Measurements from ENCODE around the gene RFC3.
"Not testable (repeated sequence)": the region's sequence is repeated elsewhere in the genome, so short reads cannot be mapped to it uniquely, and the experiment has no call there.

The RFC3 gene, protein sequence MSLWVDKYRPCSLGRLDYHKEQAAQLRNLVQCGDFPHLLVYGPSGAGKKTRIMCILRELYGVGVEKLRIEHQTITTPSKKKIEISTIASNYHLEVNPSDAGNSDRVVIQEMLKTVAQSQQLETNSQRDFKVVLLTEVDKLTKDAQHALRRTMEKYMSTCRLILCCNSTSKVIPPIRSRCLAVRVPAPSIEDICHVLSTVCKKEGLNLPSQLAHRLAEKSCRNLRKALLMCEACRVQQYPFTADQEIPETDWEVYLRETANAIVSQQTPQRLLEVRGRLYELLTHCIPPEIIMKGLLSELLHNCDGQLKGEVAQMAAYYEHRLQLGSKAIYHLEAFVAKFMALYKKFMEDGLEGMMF

DNA sequence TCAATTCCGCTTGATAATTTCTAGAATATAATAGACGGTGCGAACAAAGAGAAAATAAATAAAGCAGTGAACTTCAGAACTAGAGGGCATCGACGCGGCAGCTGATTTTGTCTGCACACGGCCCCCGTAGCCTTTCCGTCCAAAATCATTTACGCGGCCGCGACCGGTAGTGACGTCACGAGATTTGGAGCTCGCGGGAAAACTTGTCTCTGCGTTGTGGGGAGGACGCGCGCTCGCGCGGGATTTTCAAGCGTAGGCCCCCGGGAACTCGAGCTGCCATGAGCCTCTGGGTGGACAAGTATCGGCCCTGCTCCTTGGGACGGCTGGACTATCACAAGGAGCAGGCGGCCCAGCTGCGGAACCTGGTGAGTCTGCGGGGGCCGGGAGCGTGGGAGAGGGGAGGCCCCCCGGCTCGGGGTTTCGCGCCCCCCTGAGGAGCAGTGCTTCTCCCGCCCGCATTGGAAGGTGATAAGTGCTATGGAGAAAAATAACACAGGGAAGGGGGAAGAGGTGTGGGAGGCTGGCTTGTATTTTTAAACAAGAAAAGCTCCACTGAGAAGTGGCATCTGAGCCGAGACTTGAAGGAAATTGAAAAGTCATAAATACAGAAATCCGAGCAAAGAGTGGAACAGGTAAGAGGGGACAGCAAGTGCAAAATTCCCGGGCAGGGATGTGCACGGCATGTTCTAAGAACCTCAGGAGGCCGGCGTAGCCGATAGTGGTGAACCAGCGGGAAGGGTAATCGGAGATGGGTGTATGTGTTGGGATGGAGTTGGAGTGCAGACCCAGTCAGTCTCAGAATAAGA lies at the start of gene RFC3:
Gene RFC3, plus strand, starts transcription at position 249 of the 806 bp plus-strand sequence. Its CDS starts 30 bp downstream, at position 279.
- H3K27ac ChIP-seq (ENCODE audit: low read length), result peak within 1 kb of the TSS; percentile 32
- no peaks in the 10 kb centered on the region for H3K4me1 ChIP-seq (ENCODE audit: control insufficient read depth, insufficient read depth, low read length)
- peak within 1 kb of the TSS; percentile 81 to 92 for H3K4me3 ChIP-seq (ENCODE audit: low read length in 2 of 2)
- no peaks in the 10 kb centered on the region for H3K9me3 ChIP-seq (ENCODE audit: control insufficient read depth in 2 of 2, low read length in 2 of 2)
- H3K27me3 ChIP-seq (ENCODE audit: control insufficient read depth in 1 of 2, insufficient read depth in 2 of 2, low read length in 2 of 2), result no peaks in the 10 kb centered on the region
- H3K36me3 ChIP-seq (ENCODE audit: control insufficient read depth in 2 of 2, insufficient read depth in 2 of 2, low read length in 2 of 2), result no peaks in the 10 kb centered on the region
- peak within 1 kb of the TSS; percentile 72 to 88 for H3K9ac ChIP-seq (ENCODE audit: low read length in 2 of 2)

DNA sequence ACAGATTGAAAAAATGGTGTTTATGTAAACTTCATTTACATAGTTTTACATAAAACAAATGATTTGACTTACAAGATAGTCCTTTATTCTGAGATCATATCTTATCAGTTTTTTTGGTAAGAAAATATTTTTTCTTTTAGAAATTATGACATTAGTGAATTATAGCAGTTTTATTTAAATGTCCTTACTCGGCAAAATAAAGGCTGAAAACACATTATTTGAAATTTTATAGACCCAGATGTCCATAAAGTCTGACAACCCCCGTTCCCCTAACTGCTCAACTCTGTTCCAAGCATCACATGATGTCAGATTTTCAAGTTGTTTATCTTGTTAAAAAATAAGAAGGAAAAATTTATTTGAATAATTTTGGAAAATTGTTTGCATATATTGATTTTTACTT lies 46.7 kb upstream of the RFC3 start:
- Histone ChIP-seq H3K27me3 (ENCODE audit: control insufficient read depth in 1 of 2, insufficient read depth in 2 of 2, low read length in 2 of 2) (no peaks in the 10 kb centered on the region), H3K9ac (ENCODE audit: low read length in 2 of 2) (no peak overlapping the region), H3K27ac (ENCODE audit: low read length) (no peak overlapping the region), H3K9me3 (ENCODE audit: control insufficient read depth in 2 of 2, low read length in 2 of 2) (peaks cover 0 to 2% of the 10 kb centered on the region in 2 donors), H3K4me3 (ENCODE audit: low read length in 2 of 2) (no peak overlapping the region), H3K4me1 (ENCODE audit: control insufficient read depth, insufficient read depth, low read length) (no peaks in the 10 kb centered on the region), H3K36me3 (ENCODE audit: control insufficient read depth in 2 of 2, insufficient read depth in 2 of 2, low read length in 2 of 2) (no peaks in the 10 kb centered on the region)

DNA sequence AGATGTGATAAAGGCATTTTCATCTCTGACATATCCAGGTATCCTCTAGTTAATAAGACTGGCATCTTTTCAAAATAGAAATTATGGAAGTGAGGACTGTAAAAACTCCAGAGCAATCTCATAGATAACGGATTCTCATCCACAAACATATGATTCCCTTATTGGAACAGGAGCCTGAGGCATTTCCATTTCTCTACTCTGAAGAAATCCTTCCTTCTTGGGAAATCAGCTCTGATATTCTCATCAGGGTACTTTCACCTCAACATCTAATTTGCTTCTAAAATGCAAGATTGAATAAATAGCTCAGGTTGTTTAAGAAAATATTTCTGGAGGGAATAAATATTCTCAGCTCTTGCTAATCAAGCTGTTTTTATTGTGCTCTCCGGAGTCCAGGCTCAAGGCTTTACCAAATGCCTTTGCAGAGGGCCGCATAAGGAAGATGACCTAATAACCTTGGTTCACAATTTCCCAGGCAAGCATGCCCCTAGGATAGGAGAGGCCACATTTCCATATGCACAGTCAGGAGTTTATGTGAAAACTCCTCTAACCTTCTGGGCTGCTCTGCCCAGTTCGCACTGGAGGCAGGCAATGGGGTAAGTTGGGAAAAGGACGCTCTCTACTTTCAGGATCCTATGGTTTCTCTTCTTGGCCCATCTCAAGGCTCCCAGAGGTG lies 44.0 kb upstream of the RFC3 start:
- Histone ChIP-seq H3K36me3 (ENCODE audit: control insufficient read depth in 2 of 2, insufficient read depth in 2 of 2, low read length in 2 of 2) (no peaks in the 10 kb centered on the region), H3K4me3 (ENCODE audit: low read length in 2 of 2) (no peak overlapping the region), H3K9me3 (ENCODE audit: control insufficient read depth in 2 of 2, low read length in 2 of 2) (no peaks in the 10 kb centered on the region), H3K9ac (ENCODE audit: low read length in 2 of 2) (no peak overlapping the region), H3K27ac (ENCODE audit: low read length) (no peak overlapping the region), H3K4me1 (ENCODE audit: control insufficient read depth, insufficient read depth, low read length) (no peaks in the 10 kb centered on the region), H3K27me3 (ENCODE audit: control insufficient read depth in 1 of 2, insufficient read depth in 2 of 2, low read length in 2 of 2) (no peaks in the 10 kb centered on the region)

DNA sequence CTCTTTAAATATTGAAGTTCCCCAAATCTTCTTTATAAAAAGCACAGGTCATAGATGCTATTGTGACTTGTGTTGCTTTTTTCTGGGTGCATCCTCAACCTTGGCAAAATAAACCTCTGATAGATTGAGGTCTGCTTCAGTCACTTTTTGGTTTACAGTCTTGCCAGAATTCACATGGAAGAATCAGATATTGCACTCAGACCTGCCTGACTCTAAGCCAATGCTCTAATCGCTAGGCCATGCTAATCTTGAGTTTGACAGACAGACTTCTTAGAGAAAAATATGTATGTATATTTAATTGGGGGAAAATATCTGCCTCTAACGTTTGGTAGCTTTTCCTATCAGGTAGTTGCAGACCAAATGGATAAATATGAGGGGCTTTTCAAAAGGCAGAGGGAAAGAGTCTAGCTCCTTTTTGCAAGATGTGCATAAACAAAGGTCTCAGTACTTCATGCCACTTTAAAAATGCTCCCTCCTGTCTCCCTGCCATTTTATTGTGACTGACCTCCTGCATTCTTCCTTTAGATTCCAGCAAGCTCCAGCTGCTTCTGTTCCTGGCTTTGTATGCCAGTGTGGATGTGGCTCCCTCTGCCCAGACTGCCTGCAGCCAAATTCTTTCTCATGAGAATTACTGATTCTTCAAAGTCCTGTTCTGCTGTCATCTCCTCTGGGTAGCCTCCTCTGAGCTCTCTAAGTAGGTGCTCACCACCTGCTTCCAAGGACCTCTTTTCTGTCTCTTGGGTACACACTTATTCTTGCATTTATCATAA lies 42.4 kb upstream of the RFC3 start:
- Histone ChIP-seq H3K9me3 (ENCODE audit: control insufficient read depth in 2 of 2, low read length in 2 of 2) (peaks cover 0 to under 1% of the 10 kb centered on the region in 2 donors), H3K27ac (ENCODE audit: low read length) (no peak overlapping the region), H3K27me3 (ENCODE audit: control insufficient read depth in 1 of 2, insufficient read depth in 2 of 2, low read length in 2 of 2) (no peaks in the 10 kb centered on the region), H3K36me3 (ENCODE audit: control insufficient read depth in 2 of 2, insufficient read depth in 2 of 2, low read length in 2 of 2) (no peaks in the 10 kb centered on the region), H3K4me1 (ENCODE audit: control insufficient read depth, insufficient read depth, low read length) (no peaks in the 10 kb centered on the region), H3K4me3 (ENCODE audit: low read length in 2 of 2) (no peak overlapping the region), H3K9ac (ENCODE audit: low read length in 2 of 2) (no peak overlapping the region)

DNA sequence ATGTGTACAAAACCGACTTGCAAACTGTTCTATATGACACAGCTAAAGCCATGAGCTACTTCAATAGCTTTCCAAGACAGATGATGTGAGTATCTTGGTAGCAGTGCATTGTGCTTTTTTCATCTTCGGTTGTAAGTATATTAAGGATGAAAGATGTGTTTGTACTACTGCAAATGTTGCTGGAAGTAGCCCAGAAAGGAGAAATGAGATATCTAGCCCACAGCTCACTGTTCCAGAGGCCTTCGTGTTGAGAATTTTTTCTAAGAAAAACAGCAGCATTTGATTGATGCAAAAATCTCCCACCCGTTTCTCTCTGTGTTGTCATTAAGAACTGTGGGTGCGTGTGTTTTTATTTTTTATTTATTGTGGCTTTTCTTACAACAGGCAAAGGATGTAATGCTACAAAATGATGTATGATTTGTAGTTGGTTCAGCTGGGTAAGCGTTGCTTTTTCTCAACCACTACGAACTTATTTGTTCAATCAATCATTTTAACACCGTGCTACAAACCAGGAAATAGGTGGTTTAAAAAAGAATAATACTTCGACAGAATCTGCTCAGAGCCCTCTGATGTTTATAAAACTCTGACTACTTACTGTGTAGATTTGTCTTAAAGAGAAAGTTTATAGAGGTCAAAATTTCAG lies 41.6 kb upstream of the RFC3 start:
- Histone ChIP-seq H3K36me3 (ENCODE audit: control insufficient read depth in 2 of 2, insufficient read depth in 2 of 2, low read length in 2 of 2) (no peaks in the 10 kb centered on the region), H3K27me3 (ENCODE audit: control insufficient read depth in 1 of 2, insufficient read depth in 2 of 2, low read length in 2 of 2) (no peaks in the 10 kb centered on the region), H3K27ac (ENCODE audit: low read length) (no peak overlapping the region), H3K4me3 (ENCODE audit: low read length in 2 of 2) (no peak overlapping the region), H3K4me1 (ENCODE audit: control insufficient read depth, insufficient read depth, low read length) (no peaks in the 10 kb centered on the region), H3K9ac (ENCODE audit: low read length in 2 of 2) (no peak overlapping the region), H3K9me3 (ENCODE audit: control insufficient read depth in 2 of 2, low read length in 2 of 2) (peaks cover 0 to 3% of the 10 kb centered on the region in 2 donors)

DNA sequence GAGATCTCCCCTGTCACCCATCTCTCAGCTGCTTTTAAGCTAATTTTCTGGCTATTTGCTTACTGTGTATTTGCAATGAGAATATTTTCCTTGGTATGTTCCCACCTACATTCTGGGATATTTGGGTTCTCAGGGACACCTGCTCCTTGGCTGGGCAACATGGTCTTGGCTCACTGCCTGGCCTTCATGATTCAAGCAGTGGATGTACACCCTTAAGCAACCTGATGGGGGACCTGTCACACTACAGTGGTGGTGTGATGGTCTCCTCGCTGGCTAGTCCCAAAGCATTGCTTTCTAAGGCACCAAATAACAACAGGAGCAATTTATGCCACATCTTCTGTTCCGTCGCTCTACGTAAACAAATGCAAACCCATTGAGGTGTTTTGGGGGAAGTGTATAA lies 35.3 kb upstream of the RFC3 start:
- H3K9ac ChIP-seq (ENCODE audit: low read length in 2 of 2), result no peak overlapping the region
- H3K9me3 ChIP-seq (ENCODE audit: control insufficient read depth in 2 of 2, low read length in 2 of 2), result peaks cover 0 to 3% of the 10 kb centered on the region in 2 donors
- H3K27me3 ChIP-seq (ENCODE audit: control insufficient read depth in 1 of 2, insufficient read depth in 2 of 2, low read length in 2 of 2), result no peaks in the 10 kb centered on the region
- H3K27ac ChIP-seq (ENCODE audit: low read length), result no peak overlapping the region
- no peak overlapping the region for H3K4me3 ChIP-seq (ENCODE audit: low read length in 2 of 2)
- no peaks in the 10 kb centered on the region for H3K4me1 ChIP-seq (ENCODE audit: control insufficient read depth, insufficient read depth, low read length)
- no peaks in the 10 kb centered on the region for H3K36me3 ChIP-seq (ENCODE audit: control insufficient read depth in 2 of 2, insufficient read depth in 2 of 2, low read length in 2 of 2)

DNA sequence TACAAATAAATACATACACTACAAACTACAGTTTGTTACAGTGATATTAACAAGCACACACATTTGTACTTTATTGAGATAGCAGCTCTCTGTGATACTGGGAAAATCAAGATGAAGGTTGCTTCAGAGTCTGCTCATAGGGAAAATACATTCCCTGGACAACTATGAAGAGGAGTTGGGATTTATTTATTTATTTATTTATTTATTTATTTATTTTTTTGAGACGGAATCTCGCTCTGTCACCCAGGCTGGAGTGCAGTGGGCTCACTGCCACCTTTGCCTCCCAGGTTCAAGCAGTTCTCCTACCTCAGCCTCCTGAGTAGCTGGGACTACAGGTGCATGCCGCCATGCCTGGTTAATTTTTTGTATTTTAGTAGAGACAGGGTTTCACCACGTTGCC lies 34.7 kb upstream of the RFC3 start:
- H3K36me3 ChIP-seq (ENCODE audit: control insufficient read depth in 2 of 2, insufficient read depth in 2 of 2, low read length in 2 of 2); H3K27me3 ChIP-seq (ENCODE audit: control insufficient read depth in 1 of 2, insufficient read depth in 2 of 2, low read length in 2 of 2); H3K4me3 ChIP-seq (ENCODE audit: low read length in 2 of 2); H3K27ac ChIP-seq (ENCODE audit: low read length); H3K4me1 ChIP-seq (ENCODE audit: control insufficient read depth, insufficient read depth, low read length); H3K9me3 ChIP-seq (ENCODE audit: control insufficient read depth in 2 of 2, low read length in 2 of 2); H3K9ac ChIP-seq (ENCODE audit: low read length in 2 of 2): not testable (repeated sequence)

DNA sequence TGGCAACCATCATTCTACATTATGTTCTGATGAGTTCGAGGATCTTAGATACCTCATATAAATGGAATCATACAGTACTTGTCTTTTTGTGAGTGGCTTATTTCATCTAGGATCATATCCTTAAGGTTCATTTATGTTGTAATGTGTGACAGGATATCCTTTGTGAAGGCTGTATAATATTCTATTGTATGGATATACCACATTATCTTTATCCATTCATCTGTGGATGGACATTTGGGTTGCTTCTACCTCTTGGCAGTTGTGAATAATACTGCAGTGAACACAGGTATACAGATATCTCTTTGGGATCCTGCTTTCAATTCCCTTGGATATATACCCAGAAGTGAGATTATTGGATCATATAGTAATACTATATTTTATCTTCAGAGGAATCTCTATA lies 33.2 kb upstream of the RFC3 start:
- Histone ChIP-seq H3K9ac (ENCODE audit: low read length in 2 of 2) (no peak overlapping the region), H3K36me3 (ENCODE audit: control insufficient read depth in 2 of 2, insufficient read depth in 2 of 2, low read length in 2 of 2) (no peaks in the 10 kb centered on the region), H3K9me3 (ENCODE audit: control insufficient read depth in 2 of 2, low read length in 2 of 2) (peaks cover 0 to 3% of the 10 kb centered on the region in 2 donors), H3K27me3 (ENCODE audit: control insufficient read depth in 1 of 2, insufficient read depth in 2 of 2, low read length in 2 of 2) (no peaks in the 10 kb centered on the region), H3K4me3 (ENCODE audit: low read length in 2 of 2) (no peak overlapping the region), H3K4me1 (ENCODE audit: control insufficient read depth, insufficient read depth, low read length) (no peaks in the 10 kb centered on the region), H3K27ac (ENCODE audit: low read length) (no peak overlapping the region)

DNA sequence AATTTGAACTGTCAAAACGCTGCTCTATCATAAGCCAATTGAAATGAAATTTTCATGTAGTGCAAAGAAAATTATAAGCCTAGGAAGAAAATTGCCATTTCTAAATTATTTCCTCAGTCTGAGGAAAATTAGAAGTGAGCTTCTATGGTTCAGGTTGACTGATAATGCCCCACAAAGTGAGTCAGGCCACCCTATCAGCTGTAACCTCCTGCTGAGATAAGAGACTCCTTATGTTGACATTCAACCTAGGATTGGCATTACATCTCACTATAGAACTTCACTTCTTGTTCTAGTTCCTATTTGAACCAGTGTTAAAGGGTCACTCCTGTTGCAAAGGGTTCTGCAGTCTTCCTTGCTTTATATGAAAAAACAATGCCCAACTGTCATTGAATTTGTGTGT lies 32.6 kb upstream of the RFC3 start:
- no peak overlapping the region for H3K9ac ChIP-seq (ENCODE audit: low read length in 2 of 2)
- no peak overlapping the region for H3K27ac ChIP-seq (ENCODE audit: low read length)
- H3K4me3 ChIP-seq (ENCODE audit: low read length in 2 of 2), result no peak overlapping the region
- H3K4me1 ChIP-seq (ENCODE audit: control insufficient read depth, insufficient read depth, low read length), result no peaks in the 10 kb centered on the region
- no peaks in the 10 kb centered on the region for H3K36me3 ChIP-seq (ENCODE audit: control insufficient read depth in 2 of 2, insufficient read depth in 2 of 2, low read length in 2 of 2)
- H3K27me3 ChIP-seq (ENCODE audit: control insufficient read depth in 1 of 2, insufficient read depth in 2 of 2, low read length in 2 of 2), result no peaks in the 10 kb centered on the region
- peaks cover 0 to 3% of the 10 kb centered on the region in 2 donors for H3K9me3 ChIP-seq (ENCODE audit: control insufficient read depth in 2 of 2, low read length in 2 of 2)

DNA sequence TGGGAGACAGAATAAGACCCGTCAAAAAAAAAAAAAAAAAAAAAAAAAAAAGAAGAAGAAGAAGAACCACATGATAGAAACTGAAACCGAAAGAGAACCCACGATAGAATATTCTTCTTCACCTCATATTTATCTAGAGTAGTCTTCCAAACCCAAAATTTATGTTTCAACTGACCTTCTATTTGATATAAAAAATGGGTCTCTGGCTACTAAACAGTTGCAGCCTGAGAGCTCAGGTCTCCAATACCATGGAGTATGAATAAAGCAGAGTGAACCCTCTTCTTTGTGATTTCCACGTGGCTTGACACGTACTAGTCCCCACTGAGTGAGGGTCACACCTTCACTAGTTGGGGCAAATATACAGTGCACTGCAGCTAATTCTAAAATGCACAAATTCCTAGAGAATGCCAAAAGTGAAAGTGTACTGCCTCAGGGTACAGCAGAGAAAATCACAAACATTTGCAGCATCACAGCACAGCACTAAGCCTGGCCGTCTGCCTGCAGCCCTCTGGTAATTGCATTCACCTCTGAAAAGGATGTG lies 30.8 kb upstream of the RFC3 start:
- H3K9ac ChIP-seq (ENCODE audit: low read length in 2 of 2), result no peak overlapping the region
- no peak overlapping the region for H3K27ac ChIP-seq (ENCODE audit: low read length)
- H3K4me1 ChIP-seq (ENCODE audit: control insufficient read depth, insufficient read depth, low read length), result no peaks in the 10 kb centered on the region
- no peaks in the 10 kb centered on the region for H3K36me3 ChIP-seq (ENCODE audit: control insufficient read depth in 2 of 2, insufficient read depth in 2 of 2, low read length in 2 of 2)
- peak overlapping the region; percentile 9 to 58 for H3K4me3 ChIP-seq (ENCODE audit: low read length in 2 of 2)
- H3K27me3 ChIP-seq (ENCODE audit: control insufficient read depth in 1 of 2, insufficient read depth in 2 of 2, low read length in 2 of 2), result no peaks in the 10 kb centered on the region
- no peaks in the 10 kb centered on the region for H3K9me3 ChIP-seq (ENCODE audit: control insufficient read depth in 2 of 2, low read length in 2 of 2)

Data from stomach smooth muscle (tissue), 2 donors.